WTC11 (cell line): ENCODE measurements around the gene EIF4H. TPM values are rescaled to one million over a fixed set of nuclear protein-coding genes. Genes with fewer than 3 reads are reported as not detected.

Source experiments
- ATAC-seq: fragments of 200-7000 bp; cut with Tn5 transposase; 2 replicates; pipeline ENCODE4 v1.10.0; 2021; ENCODE audit warnings: mild to moderate bottlenecking, moderate library complexity
- CTCF ChIA-PET: fragments of 300-600 bp; sonication (Branson Sonifier 250); formaldehyde crosslinking; loops from one replicate; lab custom pipeline; 2021; ENCODE audit warnings: antibody characterized with exemption; lab: Charles Lee
- POLR2A ChIA-PET: fragments of 350-600 bp; sonication (Branson Sonifier 250); formaldehyde crosslinking; loops from one replicate; lab custom pipeline; 2021; ENCODE audit warnings: antibody characterized with exemption; lab: Charles Lee
- DNase-seq: peaks from one replicate; pipeline ENCODE4 v3.0.0; 2021; ENCODE audit warnings: low spot score
- H3K27ac Mint-ChIP-seq: 2 replicates; pipeline ENCODE4 v1.8.0; 2021; ENCODE audit warnings: mixed read lengths
- H3K27me3 Mint-ChIP-seq: 2 replicates; pipeline ENCODE4 v1.8.0; 2021; ENCODE audit warnings: low read depth, mild to moderate bottlenecking, moderate library complexity, mixed read lengths
- H3K36me3 Mint-ChIP-seq: 2 replicates; pipeline ENCODE4 v1.8.0; 2021; ENCODE audit warnings: mixed read lengths
- H3K4me1 Mint-ChIP-seq: 2 replicates; pipeline ENCODE4 v1.8.0; 2022; ENCODE audit warnings: mixed read lengths
- H3K4me3 Mint-ChIP-seq: 2 replicates; pipeline ENCODE4 v1.8.0; 2021; ENCODE audit warnings: mild to moderate bottlenecking, moderate library complexity, mixed read lengths
- H3K9me3 Mint-ChIP-seq: 2 replicates; pipeline ENCODE4 v1.8.0; 2021; ENCODE audit warnings: mixed read lengths
- CREM ChIP-seq: sonication (generic); formaldehyde crosslinking; IDR thresholded peaks from 2 replicates; pipeline ENCODE4 v1.8.1; 2022; ENCODE audit warnings: mild to moderate bottlenecking, missing genetic modification reagents, moderate library complexity
- E2F1 ChIP-seq: sonication (generic); formaldehyde crosslinking; IDR thresholded peaks from 2 replicates; pipeline ENCODE4 v1.8.0; 2022; ENCODE audit warnings: mild to moderate bottlenecking, missing genetic modification reagents
- ETV6 ChIP-seq: sonication (generic); formaldehyde crosslinking; IDR thresholded peaks from 2 replicates; pipeline ENCODE4 v1.8.1; 2022; ENCODE audit warnings: mild to moderate bottlenecking, missing genetic modification reagents
- GTF2I ChIP-seq: fragments of 250-450 bp; sonication (Bioruptor Pico); conservative IDR thresholded peaks from 2 replicates; pipeline ENCODE4 v1.4.0; 2021; ENCODE audit warnings: mild to moderate bottlenecking
- HMGXB4 ChIP-seq: sonication (generic); formaldehyde crosslinking; IDR thresholded peaks from 2 replicates; pipeline ENCODE4 v1.8.1; 2023; ENCODE audit warnings: mild to moderate bottlenecking, moderate library complexity, missing genetic modification reagents
- IRF1 ChIP-seq: sonication (generic); formaldehyde crosslinking; IDR thresholded peaks from 2 replicates; pipeline ENCODE4 v1.8.0; 2023; ENCODE audit warnings: missing genetic modification reagents
- IRF2 ChIP-seq: sonication (generic); formaldehyde crosslinking; IDR thresholded peaks from 2 replicates; pipeline ENCODE4 v1.8.0; 2022; ENCODE audit warnings: low read depth, missing genetic modification reagents, borderline replicate concordance
- JAZF1 ChIP-seq: fragments of 250-450 bp; sonication (Bioruptor Pico); IDR thresholded peaks from 2 replicates; pipeline ENCODE4 v1.9.0; 2021; ENCODE audit warnings: moderate library complexity, mild to moderate bottlenecking, inconsistent platforms
- NFATC4 ChIP-seq: fragments of 250-450 bp; sonication (Bioruptor Pico); IDR thresholded peaks from 2 replicates; pipeline ENCODE4 v1.9.0; 2021; ENCODE audit warnings: mild to moderate bottlenecking
- NR1H2 ChIP-seq: sonication (generic); formaldehyde crosslinking; IDR thresholded peaks from 2 replicates; pipeline ENCODE4 v1.9.0; 2021; ENCODE audit warnings: mild to moderate bottlenecking, moderate library complexity, missing genetic modification reagents
- PREB ChIP-seq: sonication (generic); formaldehyde crosslinking; IDR thresholded peaks from 2 replicates; pipeline ENCODE4 v1.8.1; 2022; ENCODE audit warnings: mild to moderate bottlenecking, missing genetic modification reagents, moderate library complexity, borderline replicate concordance
- USF2 ChIP-seq: sonication (generic); formaldehyde crosslinking; IDR thresholded peaks from 2 replicates; pipeline ENCODE4 v1.8.1; 2023; ENCODE audit warnings: mild to moderate bottlenecking, missing genetic modification reagents, moderate library complexity
- ZNF121 ChIP-seq: sonication (generic); formaldehyde crosslinking; IDR thresholded peaks from 2 replicates; pipeline ENCODE4 v1.8.0; 2023; ENCODE audit warnings: missing genetic modification reagents
- ZNF219 ChIP-seq: sonication (generic); formaldehyde crosslinking; IDR thresholded peaks from 2 replicates; pipeline ENCODE4 v1.8.0; 2023; ENCODE audit warnings: missing genetic modification reagents, mild to moderate bottlenecking, borderline replicate concordance
- ZNF396 ChIP-seq: fragments of 250-450 bp; sonication (Bioruptor Pico); IDR thresholded peaks from 2 replicates; pipeline ENCODE4 v1.8.0; 2021; ENCODE audit warnings: mild to moderate bottlenecking, moderate library complexity, borderline replicate concordance
- ZNF416 ChIP-seq: fragments of 250-450 bp; sonication (Bioruptor Pico); IDR thresholded peaks from 2 replicates; pipeline ENCODE4 v1.9.0; 2021; ENCODE audit warnings: mild to moderate bottlenecking, inconsistent platforms
- ZNF512 ChIP-seq: sonication (generic); formaldehyde crosslinking; IDR thresholded peaks from 2 replicates; pipeline ENCODE4 v1.8.1; 2022; ENCODE audit warnings: missing genetic modification reagents, borderline replicate concordance
- total RNA-seq: library from RNA; stranded (reverse); gene quantifications from 3 replicates; pipeline ENCODE4 v1.2.3, GENCODE V29; 2021

Gene EIF4H
- total RNA-seq, 1 experiment from 2014 or later = 355 TPM

GRCh38 chr7:74221713-74222112, 47.6 kb downstream of the EIF4H start:
- DNase-seq (no peak), ATAC-seq (no peak)
- Mint-ChIP-seq H3K4me1 (no peaks in the 10 kb centered on the region), H3K27ac (no peak overlapping the region), H3K27me3 (no peaks in the 10 kb centered on the region; the same call in 1 of the 2 replicates), H3K9me3 (no peaks in the 10 kb centered on the region), H3K4me3 (no peak overlapping the region), H3K36me3 (peaks cover 5% of the 10 kb centered on the region)
- POLR2A ChIA-PET = no interaction called here
- no peak for TF ChIP-seq ZNF416 (CRISPR knock-in tag)
- no peak for TF ChIP-seq PREB (CRISPR knock-in tag)
- TF ChIP-seq ZNF396 = no peak
- TF ChIP-seq HMGXB4 (CRISPR knock-in tag) = no peak
- no peak for TF ChIP-seq NFATC4 (CRISPR knock-in tag)
- TF ChIP-seq ETV6 (CRISPR knock-in tag) = no peak
- no peak for TF ChIP-seq ZNF512 (CRISPR knock-in tag)
- no peak for TF ChIP-seq JAZF1 (CRISPR knock-in tag)
- TF ChIP-seq GTF2I = no peak
- no peak for TF ChIP-seq E2F1 (CRISPR knock-in tag)
- no peak for TF ChIP-seq USF2 (CRISPR knock-in tag)
- TF ChIP-seq IRF1 = no peak
- CTCF ChIA-PET = interaction anchor here (3.8 to 4.2 kb wide), 2 partner anchors 15 to 179 kb away, joined by 18 to 31 read pairs; no protein-coding TSS in a partner anchor

- Mint-ChIP-seq H3K36me3 (peaks cover 9% of the 10 kb centered on the region), H3K4me1 (no peaks in the 10 kb centered on the region), H3K4me3 (no peak overlapping the region), H3K27me3 (no peaks in the 10 kb centered on the region; the same call in 1 of the 2 replicates), H3K27ac (0 out of 2 replicates have a peak overlapping the region, but pooled peaks have one; percentile 63), H3K9me3 (no peaks in the 10 kb centered on the region)
- ChIA-PET CTCF (interaction anchor here (0.8 to 4.2 kb wide), 3 partner anchors 17 to 178 kb away, joined by 3 to 31 read pairs (median 18); no protein-coding TSS in a partner anchor), POLR2A (interaction anchor here (0.6 kb wide), 1 partner anchor 179 kb away, joined by 6 read pairs; no protein-coding TSS in a partner anchor)
- ATAC-seq (no peak), DNase-seq (no peak)
- TF ChIP-seq CREM (CRISPR knock-in tag) (no peak), ZNF219 (CRISPR knock-in tag) (no peak), ZNF396 (no peak), IRF2 (CRISPR knock-in tag) (no peak), E2F1 (CRISPR knock-in tag) (no peak), ZNF416 (CRISPR knock-in tag) (no peak), NR1H2 (CRISPR knock-in tag) (no peak), ZNF121 (peak; percentile 64)
These were observed 48.9 kb downstream of the EIF4H start for GRCh38 chr7:74222851-74223710.
